AG04450 (cell line): ENCODE results near the gene DOCK8. TPM values are rescaled to one million over a fixed set of nuclear protein-coding genes. Genes with fewer than 3 reads are reported as not detected.

Source experiments
- CTCF ChIA-PET: fragments of 300-600, 350-600 bp; formaldehyde crosslinking; extraction: SDS; loops from one replicate; lab custom pipeline; 2022; ENCODE audit warnings: antibody characterized with exemption, inconsistent platforms; lab: Charles Lee
- POLR2A ChIA-PET: fragments of 350-600 bp; formaldehyde crosslinking; extraction: SDS; loops from one replicate; lab custom pipeline; 2021; ENCODE audit warnings: antibody characterized with exemption, inconsistent platforms; lab: Yijun Ruan, JAX
- DNase-seq: peaks from one replicate; pipeline ENCODE4 v3.0.0-alpha.2; 2011; ENCODE audit warnings: low read depth, low spot score
- H3K27ac ChIP-seq: one replicate; pipeline ENCODE4 v1.5.1; 2012; ENCODE audit warnings: low read depth, low read length, control low read depth
- H3K27me3 ChIP-seq: one replicate; pipeline ENCODE4 v1.6.0; 2012; ENCODE audit warnings: low read length; ENCODE audit not compliant: control insufficient read depth, insufficient read depth
- H3K4me3 ChIP-seq: 2 replicates; pipeline ENCODE4 v1.5.1; 2011; ENCODE audit warnings: mild to moderate bottlenecking, low read depth, low read length, control low read depth
- H3K9me3 ChIP-seq: 2 replicates; pipeline ENCODE4 v1.5.1; 2012; ENCODE audit warnings: low read length; ENCODE audit not compliant: control insufficient read depth, insufficient read depth
- polyA plus RNA-seq: library from polyadenylated mRNA; depleted of rRNA; stranded (reverse); fragments of >200 nt; gene quantifications from 2 replicates; pipeline ENCODE4 v1.2.3, GENCODE V29; 2011
- TF ChIP-seq, protein P1 (sequence below): IDR thresholded peaks from 2 replicates; pipeline ENCODE4 v1.5.1; 2011; ENCODE audit warnings: low read depth, low read length, control low read depth, inconsistent platforms

DOCK8 gene
- polyA plus RNA-seq, 1 experiment, result not detected

GRCh38 chr9:268616-269015 is 54.0 kb downstream of the DOCK8 start:
- DNase-seq, result no peak
- POLR2A ChIA-PET, result no interaction called here
- Histone ChIP-seq H3K4me3 (no peak overlapping the region), H3K27ac (no peak overlapping the region), H3K9me3 (no peaks in the 10 kb centered on the region), H3K27me3 (no peaks in the 10 kb centered on the region)
- CTCF ChIA-PET, result no interaction called here
- TF ChIP-seq, protein P1, sequence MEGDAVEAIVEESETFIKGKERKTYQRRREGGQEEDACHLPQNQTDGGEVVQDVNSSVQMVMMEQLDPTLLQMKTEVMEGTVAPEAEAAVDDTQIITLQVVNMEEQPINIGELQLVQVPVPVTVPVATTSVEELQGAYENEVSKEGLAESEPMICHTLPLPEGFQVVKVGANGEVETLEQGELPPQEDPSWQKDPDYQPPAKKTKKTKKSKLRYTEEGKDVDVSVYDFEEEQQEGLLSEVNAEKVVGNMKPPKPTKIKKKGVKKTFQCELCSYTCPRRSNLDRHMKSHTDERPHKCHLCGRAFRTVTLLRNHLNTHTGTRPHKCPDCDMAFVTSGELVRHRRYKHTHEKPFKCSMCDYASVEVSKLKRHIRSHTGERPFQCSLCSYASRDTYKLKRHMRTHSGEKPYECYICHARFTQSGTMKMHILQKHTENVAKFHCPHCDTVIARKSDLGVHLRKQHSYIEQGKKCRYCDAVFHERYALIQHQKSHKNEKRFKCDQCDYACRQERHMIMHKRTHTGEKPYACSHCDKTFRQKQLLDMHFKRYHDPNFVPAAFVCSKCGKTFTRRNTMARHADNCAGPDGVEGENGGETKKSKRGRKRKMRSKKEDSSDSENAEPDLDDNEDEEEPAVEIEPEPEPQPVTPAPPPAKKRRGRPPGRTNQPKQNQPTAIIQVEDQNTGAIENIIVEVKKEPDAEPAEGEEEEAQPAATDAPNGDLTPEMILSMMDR, result no peak

- no peak for DNase-seq
- H3K4me3 ChIP-seq, result no peak overlapping the region
- H3K27me3 ChIP-seq, result no peaks in the 10 kb centered on the region
- ChIA-PET CTCF (no interaction called here), POLR2A (no interaction called here)
- H3K27ac ChIP-seq, result no peak overlapping the region
- TF ChIP-seq, protein P1, result no peak
- H3K9me3 ChIP-seq, result no peaks in the 10 kb centered on the region
Measured at GRCh38 chr9:269081-269711, 54.5 kb downstream of the DOCK8 start.

DNA sequence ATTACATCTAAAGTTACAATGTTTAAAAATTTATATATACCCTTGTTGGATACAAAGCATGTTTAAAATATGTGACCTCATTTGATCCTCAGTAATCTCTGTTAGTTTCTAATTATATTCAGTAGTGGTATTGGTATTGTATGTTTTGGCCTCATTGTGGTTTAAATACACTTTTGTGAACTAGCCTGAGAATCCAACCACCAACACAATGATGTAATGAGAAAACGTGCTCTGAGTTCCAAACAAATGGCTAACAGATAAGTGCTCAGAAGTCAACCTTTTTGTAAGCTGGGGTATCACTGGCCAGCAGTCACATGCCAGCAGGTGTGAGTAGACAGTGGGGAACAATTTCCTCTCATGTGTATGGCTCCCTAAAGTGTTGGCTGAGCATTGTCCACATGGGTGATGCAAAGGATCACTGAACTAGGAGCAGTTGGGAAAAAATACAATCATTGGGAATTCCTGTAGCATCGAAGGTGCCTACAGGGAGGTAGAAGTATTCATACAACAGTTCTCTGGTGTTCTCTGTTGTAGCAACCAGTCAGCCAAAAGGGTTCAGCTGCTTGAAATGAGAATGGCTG is 56.1 kb downstream of the DOCK8 start:
- POLR2A ChIA-PET, result no interaction called here
- H3K27me3 ChIP-seq, result no peaks in the 10 kb centered on the region
- no peak overlapping the region for H3K27ac ChIP-seq
- no peak for DNase-seq
- CTCF ChIA-PET, result no interaction called here
- H3K9me3 ChIP-seq, result no peaks in the 10 kb centered on the region
- no peak overlapping the region for H3K4me3 ChIP-seq
- TF ChIP-seq, protein P1, result no peak

- H3K9me3 ChIP-seq, result no peaks in the 10 kb centered on the region
- POLR2A ChIA-PET, result no interaction called here
- no peak overlapping the region for H3K4me3 ChIP-seq
- H3K27ac ChIP-seq, result no peak overlapping the region
- H3K27me3 ChIP-seq, result no peaks in the 10 kb centered on the region
- CTCF ChIA-PET, result no interaction called here
- TF ChIP-seq, protein P1, result no peak
- DNase-seq, result no peak
Measured at GRCh38 chr9:272251-273213, 57.9 kb downstream of the DOCK8 start.

- Histone ChIP-seq H3K27ac (no peak overlapping the region), H3K27me3 (no peaks in the 10 kb centered on the region), H3K9me3 (no peaks in the 10 kb centered on the region), H3K4me3 (no peak overlapping the region)
- TF ChIP-seq, protein P1, result no peak
- DNase-seq, result no peak
- CTCF ChIA-PET, result no interaction called here
- POLR2A ChIA-PET, result no interaction called here
Measured at GRCh38 chr9:274406-274805, 59.7 kb downstream of the DOCK8 start.
